ENCODE results near the gene SYNE4. TPM values are rescaled to one million over a fixed set of nuclear protein-coding genes. Genes with fewer than 3 reads are reported as not detected.

SYNE4 gene
- total and polyA plus RNA-seq, 2 of the 13 experiments (the other 11 are each of a cell fraction or from before 2014, with no cell fraction given): 13.7 to 23.0 TPM

DNA sequence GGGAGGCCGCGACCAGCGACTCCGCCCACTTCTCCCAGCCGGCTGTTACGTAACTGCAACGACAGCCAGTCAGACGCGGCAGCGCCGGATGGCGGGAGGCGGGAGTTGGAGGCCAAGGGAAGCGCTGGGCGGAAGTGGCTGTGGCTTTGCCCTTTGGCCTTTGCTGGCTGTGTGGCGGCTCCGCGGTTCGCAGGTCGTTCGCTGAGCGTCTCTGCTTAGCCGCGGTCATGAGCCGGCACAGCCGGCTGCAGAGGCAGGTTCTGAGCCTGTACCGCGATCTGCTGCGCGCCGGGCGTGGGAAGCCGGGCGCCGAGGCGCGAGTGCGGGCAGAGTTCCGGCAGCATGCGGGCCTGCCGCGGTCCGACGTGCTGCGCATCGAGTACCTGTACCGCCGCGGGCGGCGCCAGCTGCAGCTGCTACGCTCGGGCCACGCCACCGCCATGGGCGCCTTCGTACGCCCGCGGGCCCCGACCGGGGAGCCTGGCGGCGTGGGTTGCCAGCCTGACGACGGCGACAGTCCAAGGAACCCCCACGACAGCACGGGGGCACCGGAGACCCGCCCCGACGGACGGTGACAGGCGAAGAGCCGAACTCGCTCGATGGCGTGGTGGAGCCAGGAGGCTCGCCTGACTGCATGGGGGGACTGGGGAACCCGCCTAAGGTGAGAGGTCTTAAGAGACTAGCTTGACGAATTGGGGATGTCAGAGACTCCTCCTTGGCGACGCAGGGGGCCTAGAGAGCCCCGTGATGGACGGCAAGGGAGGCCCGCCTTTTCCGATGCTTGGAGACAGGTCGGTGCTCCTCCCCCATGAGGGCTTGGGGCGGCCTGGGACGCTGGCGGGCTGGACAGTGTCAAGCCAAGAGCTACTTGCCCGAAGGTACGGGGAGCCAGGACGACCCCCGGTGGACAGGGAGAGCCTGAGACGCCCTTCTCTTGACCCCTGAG is 13.3 kb downstream of the SYNE4 start, which contains the start of gene SDHAF1 (continued):
- TF ChIP-seq CSRNP2 (CRISPR knock-in tag; conservative IDR thresholded peaks at IDR 0.05; ENCODE audit: low read depth): no peak
- TF ChIP-seq, protein P1, sequence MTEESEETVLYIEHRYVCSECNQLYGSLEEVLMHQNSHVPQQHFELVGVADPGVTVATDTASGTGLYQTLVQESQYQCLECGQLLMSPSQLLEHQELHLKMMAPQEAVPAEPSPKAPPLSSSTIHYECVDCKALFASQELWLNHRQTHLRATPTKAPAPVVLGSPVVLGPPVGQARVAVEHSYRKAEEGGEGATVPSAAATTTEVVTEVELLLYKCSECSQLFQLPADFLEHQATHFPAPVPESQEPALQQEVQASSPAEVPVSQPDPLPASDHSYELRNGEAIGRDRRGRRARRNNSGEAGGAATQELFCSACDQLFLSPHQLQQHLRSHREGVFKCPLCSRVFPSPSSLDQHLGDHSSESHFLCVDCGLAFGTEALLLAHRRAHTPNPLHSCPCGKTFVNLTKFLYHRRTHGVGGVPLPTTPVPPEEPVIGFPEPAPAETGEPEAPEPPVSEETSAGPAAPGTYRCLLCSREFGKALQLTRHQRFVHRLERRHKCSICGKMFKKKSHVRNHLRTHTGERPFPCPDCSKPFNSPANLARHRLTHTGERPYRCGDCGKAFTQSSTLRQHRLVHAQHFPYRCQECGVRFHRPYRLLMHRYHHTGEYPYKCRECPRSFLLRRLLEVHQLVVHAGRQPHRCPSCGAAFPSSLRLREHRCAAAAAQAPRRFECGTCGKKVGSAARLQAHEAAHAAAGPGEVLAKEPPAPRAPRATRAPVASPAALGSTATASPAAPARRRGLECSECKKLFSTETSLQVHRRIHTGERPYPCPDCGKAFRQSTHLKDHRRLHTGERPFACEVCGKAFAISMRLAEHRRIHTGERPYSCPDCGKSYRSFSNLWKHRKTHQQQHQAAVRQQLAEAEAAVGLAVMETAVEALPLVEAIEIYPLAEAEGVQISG (CRISPR knock-in tag; IDR thresholded peaks at IDR 0.05): peak; percentile 74
- 0 out of 2 replicates have a peak, but pooled peaks have one; percentile 5 for TF ChIP-seq ZNF333 (CRISPR knock-in tag; IDR thresholded peaks at IDR 0.05; ENCODE audit: borderline replicate concordance)
- TF ChIP-seq ZNF816 (CRISPR knock-in tag; IDR thresholded peaks at IDR 0.05; ENCODE audit: borderline replicate concordance): peak; percentile 49; the same call in 1 of the 2 replicates
- peak; percentile 79; the same call in 1 of the 2 replicates for TF ChIP-seq AKAP8 (CRISPR knock-in tag; IDR thresholded peaks at IDR 0.05)
- TF ChIP-seq ATAD3A (CRISPR knock-in tag; IDR thresholded peaks at IDR 0.05): no peak
- no peak; the same call in 1 of the 2 replicates for TF ChIP-seq MYNN (CRISPR knock-in tag; IDR thresholded peaks at IDR 0.05; ENCODE audit: low read depth)
- no peak for TF ChIP-seq FUBP1 (CRISPR knock-in tag; IDR thresholded peaks at IDR 0.05; ENCODE audit: borderline replicate concordance)
- TF ChIP-seq ZNF383 (CRISPR knock-in tag; IDR thresholded peaks at IDR 0.05; ENCODE audit: borderline replicate concordance): no peak
- peak in 1 of 2 experiments; percentile 87; a peak in 2 of 4 replicates for TF ChIP-seq KLF16 (CRISPR knock-in tag; IDR thresholded peaks at IDR 0.05)
- TF ChIP-seq ZNF598 (CRISPR knock-in tag; IDR thresholded peaks at IDR 0.05; ENCODE audit: borderline replicate concordance): no peak
- peak; percentile 97 for TF ChIP-seq ZFX (CRISPR knock-in tag; IDR thresholded peaks at IDR 0.05; ENCODE audit: low read depth)
- no peak for TF ChIP-seq BRF2 (CRISPR knock-in tag; IDR thresholded peaks at IDR 0.05)
- peak; percentile 97 for TF ChIP-seq RBFOX2 (IDR thresholded peaks at IDR 0.05; ENCODE audit: low read depth, low read length)
- no peak for TF ChIP-seq EZH2 (conservative IDR thresholded peaks at IDR 0.05; ENCODE audit: low read depth, low read length)
- peak; percentile 83; the same call in 1 of the 2 replicates for TF ChIP-seq MYC (CRISPR knock-in tag; IDR thresholded peaks at IDR 0.05; ENCODE audit: borderline replicate concordance)
- TF ChIP-seq NKX3-1 (CRISPR knock-in tag; IDR thresholded peaks at IDR 0.05): no peak
- 0 out of 2 replicates have a peak, but pooled peaks have one; percentile 29 for TF ChIP-seq RELA (CRISPR knock-in tag; IDR thresholded peaks at IDR 0.05)
- peak; percentile 35; the same call in 1 of the 2 replicates for TF ChIP-seq ZNF749 (CRISPR knock-in tag; IDR thresholded peaks at IDR 0.05; ENCODE audit: borderline replicate concordance)
- TF ChIP-seq KLF13 (CRISPR knock-in tag; IDR thresholded peaks at IDR 0.05): no peak
- TF ChIP-seq ZMAT3 (CRISPR knock-in tag; conservative IDR thresholded peaks at IDR 0.05): no peak; the same call in 1 of the 2 replicates

Measured in HepG2 (cell line).